HCT116 (cell line): Measurements from ENCODE around the gene NPW. TPM values are rescaled to one million over a fixed set of nuclear protein-coding genes. Genes with fewer than 3 reads are reported as not detected.
A peak's percentile ranks its signal among the peaks of the same experiment; 100 is the strongest.

Experiments
- ATAC-seq: fragments of 200-7000 bp; cut with Tn5 transposase; 2 replicates; pipeline ENCODE4 v1.9.1; 2020; ENCODE audit warnings: mild to moderate bottlenecking, moderate library complexity
- BruUV-seq: library from RNA; stranded (reverse); fragments of 400-500 nt; replicated peaks from 2 replicates; lab custom pipeline; 2021; lab: Mats Ljungman, UMichigan
- CTCF ChIA-PET: fragments of 300-600 bp; sonication (Branson Sonifier 250); formaldehyde crosslinking; loops from one replicate; lab custom pipeline; 2021; ENCODE audit warnings: antibody characterized with exemption; lab: Charles Lee
- POLR2A ChIA-PET: fragments of 300-600, 350-600 bp; sonication (Branson Sonifier 250); formaldehyde crosslinking; loops from one replicate; lab custom pipeline; 2021; ENCODE audit warnings: antibody characterized with exemption; lab: Charles Lee
- RAD21 ChIA-PET, 2 experiments: fragments of 300-600 bp; sonication (Branson Sonifier 250); formaldehyde crosslinking; loops; one replicate each; lab custom pipeline; 2023; ENCODE audit warnings: low total read pairs in 2 of 2; ENCODE audit not compliant: uncharacterized antibody in 2 of 2, unreplicated experiment in 2 of 2, low non-redundant PET in 1 of 2; lab: Charles Lee
- DNase-seq: peaks from one replicate; pipeline ENCODE4 v3.0.0-alpha.2; 2010; ENCODE audit warnings: low read depth, low spot score
- H2AFZ ChIP-seq: fragments of 200-600 bp; shearing (Covaris generic), sonication (generic); 2 replicates; pipeline ENCODE4 v1.6.1; 2017; ENCODE audit warnings: low read depth, mixed run types, mixed read lengths, antibody characterized with exemption, low read length; ENCODE audit not compliant: poor library complexity, severe bottlenecking
- H3K27ac ChIP-seq: 2 replicates; pipeline ENCODE4 v1.5.1; 2012; ENCODE audit warnings: low read depth, low read length
- H3K27me3 ChIP-seq: fragments of 200-600 bp; sonication (generic); 2 replicates; pipeline ENCODE4 v1.6.1; 2016; ENCODE audit warnings: mixed run types, low read length, mixed read lengths; ENCODE audit not compliant: insufficient read depth
- H3K36me3 ChIP-seq, 2 experiments: fragments of 200-500 bp in 1 of 2; fragments of 200-600 bp in 1 of 2; sonication (Bioruptor generic) in 1 of 2; sonication (generic) in 1 of 2; 2 replicates each; pipeline versions ENCODE4 v1.5.1 to v1.6.1; 2014 to 2016; ENCODE audit warnings: low read length in 2 of 2, inconsistent platforms in 1 of 2, mixed read lengths in 1 of 2, mixed run types in 1 of 2; ENCODE audit not compliant: insufficient read depth in 2 of 2, control insufficient read depth in 1 of 2
- H3K4me1 ChIP-seq, 2 experiments: fragments of 200-600 bp in 1 of 2; sonication (generic) in 1 of 2; 2 replicates each; pipeline versions ENCODE4 v1.5.1 to v1.6.1; 2012 to 2017; ENCODE audit warnings: low read length in 2 of 2, inconsistent platforms in 1 of 2, mild to moderate bottlenecking in 1 of 2, mixed read lengths in 1 of 2, mixed run types in 1 of 2, moderate library complexity in 1 of 2; ENCODE audit not compliant: insufficient read depth in 2 of 2, control insufficient read depth in 1 of 2
- H3K4me2 ChIP-seq: fragments of 200-600 bp; sonication (generic); 2 replicates; pipeline ENCODE4 v1.6.1; 2017; ENCODE audit warnings: mixed run types, low read length, mixed read lengths
- H3K4me3 ChIP-seq, 2 experiments: fragments of 200-600 bp in 1 of 2; sonication (generic) in 1 of 2; replicated peaks in 1 of 2; 2 replicates each; pipeline ENCODE4 v1.5.1; 2011 to 2016; ENCODE audit warnings: low read length in 2 of 2, control low read depth in 1 of 2, low read depth in 1 of 2, mild to moderate bottlenecking in 1 of 2, mixed read lengths in 1 of 2, mixed run types in 1 of 2
- H3K79me2 ChIP-seq: fragments of 200-600 bp; sonication (generic); 2 replicates; pipeline ENCODE4 v1.6.1; 2017; ENCODE audit warnings: mild to moderate bottlenecking, mixed run types, low read length, moderate library complexity, mixed read lengths; ENCODE audit not compliant: insufficient read depth
- H3K9ac ChIP-seq: fragments of 200-600 bp; sonication (generic); 2 replicates; pipeline ENCODE4 v1.6.1; 2016; ENCODE audit warnings: low read length, mixed read lengths
- H3K9me2 ChIP-seq: fragments of 200-600 bp; sonication (generic), shearing (Covaris generic); 2 replicates; pipeline ENCODE4 v1.6.1; 2017; ENCODE audit warnings: mixed run types, mild to moderate bottlenecking, moderate library complexity; ENCODE audit not compliant: insufficient read depth
- H3K9me3 ChIP-seq, 2 experiments: fragments of 200-500 bp in 1 of 2; fragments of 200-600 bp in 1 of 2; sonication (Bioruptor generic) in 1 of 2; sonication (generic) in 1 of 2; 2 replicates each; pipeline ENCODE4 v1.6.1; 2014 to 2017; ENCODE audit warnings: low read length in 2 of 2, mixed read lengths in 2 of 2, inconsistent platforms in 1 of 2, low read depth in 1 of 2, mild to moderate bottlenecking in 1 of 2, mixed run types in 1 of 2, moderate library complexity in 1 of 2; ENCODE audit not compliant: control insufficient read depth in 1 of 2, insufficient read depth in 1 of 2
- H4K20me1 ChIP-seq: fragments of 200-600 bp; sonication (generic), shearing (Covaris generic); 2 replicates; pipeline ENCODE4 v1.6.1; 2017; ENCODE audit warnings: mixed run types, mild to moderate bottlenecking, moderate library complexity; ENCODE audit not compliant: insufficient read depth
- CBX3 ChIP-seq: IDR thresholded peaks from 2 replicates; pipeline ENCODE4 v1.6.1; 2012; ENCODE audit warnings: low read depth
- CEBPB ChIP-seq: IDR thresholded peaks from 2 replicates; pipeline ENCODE4 v1.6.1; 2012; ENCODE audit warnings: low read depth
- CTCF ChIP-seq, 3 experiments: fragments of 200-600 bp in 1 of 3; sonication (generic) in 1 of 3; IDR thresholded peaks in 2 of 3; conservative IDR thresholded peaks in 1 of 3; 2 replicates each; pipeline ENCODE4 v1.5.1; 2012 to 2017; ENCODE audit warnings: low read depth in 2 of 3, low read length in 2 of 3, antibody characterized with exemption in 1 of 3, borderline replicate concordance in 1 of 3, control low read depth in 1 of 3, mild to moderate bottlenecking in 1 of 3, mixed read lengths in 1 of 3, mixed run types in 1 of 3, moderate library complexity in 1 of 3; ENCODE audit not compliant: insufficient read depth in 1 of 3
- ELF1 ChIP-seq: IDR thresholded peaks from 2 replicates; pipeline ENCODE4 v1.6.1; 2012; ENCODE audit warnings: low read depth, borderline replicate concordance
- EZH2phosphoT487 ChIP-seq: fragments of 200-600 bp; IDR thresholded peaks from 2 replicates; pipeline ENCODE4 v1.6.1; 2018; ENCODE audit warnings: antibody characterized with exemption, borderline replicate concordance
- MAX ChIP-seq: IDR thresholded peaks from 2 replicates; pipeline ENCODE4 v1.6.1; 2012
- POLR2A ChIP-seq: IDR thresholded peaks from 2 replicates; pipeline ENCODE4 v1.7.0; 2011; ENCODE audit warnings: borderline replicate concordance; ENCODE audit not compliant: insufficient read depth, insufficient read length; ENCODE audit errors: extremely low read depth
- RAD21 ChIP-seq: IDR thresholded peaks from 2 replicates; pipeline ENCODE4 v1.6.1; 2012; ENCODE audit warnings: low read depth, mild to moderate bottlenecking
- SP1 ChIP-seq: IDR thresholded peaks from 2 replicates; pipeline ENCODE4 v1.6.1; 2012; ENCODE audit warnings: low read depth
- SRF ChIP-seq: IDR thresholded peaks from 2 replicates; pipeline ENCODE4 v1.6.1; 2012; ENCODE audit warnings: low read depth
- intact Hi-C: fragments of 100-400 bp; cut with micrococcal nuclease; formaldehyde crosslinking; loops from 2 replicates; pipeline ENCODE4 v1.10.0; 2022
- total RNA-seq: library from RNA; stranded (reverse); gene quantifications from one replicate; pipeline ENCODE4 v1.2.1, GENCODE V29; 2021; ENCODE audit not compliant: unreplicated experiment

Gene NPW
- total RNA-seq, 1 experiment from 2014 or later: 226 TPM

GRCh38 chr16:1997494-1998359, 21.9 kb upstream of the NPW start:
- CTCF ChIA-PET: interaction anchor here (0.6 kb wide), 1 partner anchor 143 kb away, joined by 3 read pairs; no protein-coding TSS in a partner anchor
- BruUV-seq: no TSS peak
- no peaks in the 10 kb centered on the region for H3K27me3 ChIP-seq
- no peak overlapping the region for H2AFZ ChIP-seq
- POLR2A ChIA-PET: interaction anchor here (1.8 kb wide), 1 partner anchor 10 kb away, joined by 3 read pairs; no protein-coding TSS in a partner anchor
- no peak overlapping the region for H3K27ac ChIP-seq
- peaks cover 0 to 7% of the 10 kb centered on the region in 2 experiments; a peak in 2 of 4 replicates for H3K4me1 ChIP-seq
- no peaks in the 10 kb centered on the region for H4K20me1 ChIP-seq
- RAD21 ChIA-PET: no interaction called here
- intact Hi-C loops: no loop called here
- H3K4me2 ChIP-seq: no peak overlapping the region
- H3K9ac ChIP-seq: no peak overlapping the region
- no peak overlapping the region for H3K4me3 ChIP-seq
- H3K9me3 ChIP-seq: no peaks in the 10 kb centered on the region
- TF ChIP-seq SRF: no peak
- TF ChIP-seq CBX3: no peak
- TF ChIP-seq POLR2A: no peak
- TF ChIP-seq ELF1: no peak
- peaks cover 17% of the 10 kb centered on the region; the same call in 1 of the 2 replicates for H3K79me2 ChIP-seq
- peaks cover 23 to 44% of the 10 kb centered on the region in 2 experiments; a peak in 3 of 4 replicates for H3K36me3 ChIP-seq
- ATAC-seq (no peak), DNase-seq (no peak)
- no peaks in the 10 kb centered on the region for H3K9me2 ChIP-seq

- no peak overlapping the region for H2AFZ ChIP-seq
- RAD21 ChIA-PET: no interaction called here
- H3K4me3 ChIP-seq: no peak overlapping the region
- no peaks in the 10 kb centered on the region for H3K27me3 ChIP-seq
- peaks cover 0 to 8% of the 10 kb centered on the region in 2 experiments; a peak in 2 of 4 replicates for H3K4me1 ChIP-seq
- no peaks in the 10 kb centered on the region for H4K20me1 ChIP-seq
- no peak overlapping the region for H3K27ac ChIP-seq
- intact Hi-C loops: no loop called here
- H3K9ac ChIP-seq: no peak overlapping the region
- H3K36me3 ChIP-seq: peaks cover 25 to 50% of the 10 kb centered on the region in 2 experiments; a peak in 3 of 4 replicates
- POLR2A ChIA-PET: interaction anchor here (1.8 kb wide), 1 partner anchor 10 kb away, joined by 3 read pairs; no protein-coding TSS in a partner anchor
- ATAC-seq (no peak), DNase-seq (no peak)
- H3K9me3 ChIP-seq: no peaks in the 10 kb centered on the region
- peaks cover 23% of the 10 kb centered on the region for H3K79me2 ChIP-seq
- no peak overlapping the region for H3K4me2 ChIP-seq
- TSS peak; percentile 31 for BruUV-seq
- TF ChIP-seq SRF: no peak
- TF ChIP-seq MAX: no peak
- TF ChIP-seq SP1: no peak
- no peak for TF ChIP-seq ELF1
- TF ChIP-seq CEBPB: no peak
- TF ChIP-seq CTCF (IDR thresholded peaks at IDR 0.05 in 2 of 3, conservative IDR thresholded peaks at IDR 0.05 in 1 of 3; ENCODE audit: borderline replicate concordance in 1 of 3, insufficient read depth in 1 of 3, low read depth in 2 of 3, low read length in 2 of 3): no peak
- no peak for TF ChIP-seq EZH2phosphoT487
- no peak for TF ChIP-seq RAD21
- H3K9me2 ChIP-seq: no peaks in the 10 kb centered on the region
- CTCF ChIA-PET: interaction anchor here (0.6 kb wide), 1 partner anchor 142 kb away, joined by 3 read pairs; no protein-coding TSS in a partner anchor
Measured at GRCh38 chr16:1998360-1998835, 21.2 kb upstream of the NPW start.
